Measurements from ENCODE around the gene GNA15.
"Not testable (repeated sequence)": the region's sequence is repeated elsewhere in the genome, so short reads cannot be mapped to it uniquely, and the experiment has no call there.

Gene GNA15

DNA sequence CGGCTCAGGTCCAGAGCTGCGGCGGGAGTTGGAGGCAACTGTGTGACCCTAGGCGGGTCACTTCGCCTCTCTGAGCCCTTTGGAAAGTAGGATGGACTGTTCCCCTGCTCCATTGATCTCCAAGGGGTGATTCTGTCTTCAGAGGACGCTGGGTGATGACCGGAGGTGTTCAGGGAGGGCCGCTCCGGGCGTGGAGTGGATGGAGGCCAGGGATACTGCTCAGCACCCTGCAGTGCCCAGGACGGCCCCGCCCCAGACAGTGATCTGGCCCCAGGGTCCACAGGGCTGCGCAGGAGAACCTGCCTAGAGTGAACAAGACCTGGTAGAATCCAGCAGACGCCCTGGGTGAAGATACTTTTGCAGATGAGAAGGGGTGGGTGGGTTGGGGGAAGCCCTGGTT is 56.9 kb downstream of the GNA15 start:
- DNase-seq: no peak

DNA sequence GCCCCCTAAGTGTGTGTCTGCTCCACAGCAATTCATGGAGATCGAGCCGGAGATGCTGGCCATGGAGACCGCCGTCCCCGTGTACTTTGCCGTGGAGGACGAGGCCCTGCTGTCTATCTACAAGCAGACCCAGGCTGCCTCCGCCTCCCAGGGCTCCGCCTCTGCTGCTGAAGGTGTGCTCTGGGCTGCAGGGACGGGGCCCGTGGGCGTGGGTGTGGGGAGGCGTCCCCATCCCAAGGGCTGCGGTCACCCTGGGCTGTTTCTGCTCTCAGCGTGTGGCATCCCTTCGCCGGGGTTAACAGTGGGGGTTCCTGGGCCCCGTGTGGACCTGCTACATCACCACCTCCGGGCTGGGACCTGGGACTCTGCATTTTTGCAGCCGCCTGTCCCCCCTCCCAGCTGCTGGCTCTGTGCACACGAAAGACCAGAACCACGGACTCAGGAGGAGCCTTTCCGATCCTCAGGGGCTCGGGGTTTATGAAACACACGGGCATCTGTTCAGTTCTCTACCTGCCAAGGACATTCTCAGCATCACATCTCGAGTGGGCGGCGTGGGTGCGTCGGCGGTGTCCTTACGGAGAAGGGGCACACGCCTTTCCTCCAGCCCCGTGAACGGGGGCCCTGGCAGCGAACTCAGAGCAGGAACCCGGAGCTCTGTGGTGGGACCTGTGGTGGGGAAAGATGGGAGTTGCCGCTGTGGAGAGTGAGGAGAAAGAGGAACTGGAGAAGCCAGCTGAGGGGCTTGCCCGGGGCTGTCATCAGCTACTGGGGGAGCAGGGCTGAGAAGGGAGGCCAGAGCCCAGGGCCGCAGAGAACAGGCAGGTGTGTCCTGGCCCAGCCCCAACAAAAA is 57.6 kb downstream of the GNA15 start:
- DNase-seq: no peak

DNA sequence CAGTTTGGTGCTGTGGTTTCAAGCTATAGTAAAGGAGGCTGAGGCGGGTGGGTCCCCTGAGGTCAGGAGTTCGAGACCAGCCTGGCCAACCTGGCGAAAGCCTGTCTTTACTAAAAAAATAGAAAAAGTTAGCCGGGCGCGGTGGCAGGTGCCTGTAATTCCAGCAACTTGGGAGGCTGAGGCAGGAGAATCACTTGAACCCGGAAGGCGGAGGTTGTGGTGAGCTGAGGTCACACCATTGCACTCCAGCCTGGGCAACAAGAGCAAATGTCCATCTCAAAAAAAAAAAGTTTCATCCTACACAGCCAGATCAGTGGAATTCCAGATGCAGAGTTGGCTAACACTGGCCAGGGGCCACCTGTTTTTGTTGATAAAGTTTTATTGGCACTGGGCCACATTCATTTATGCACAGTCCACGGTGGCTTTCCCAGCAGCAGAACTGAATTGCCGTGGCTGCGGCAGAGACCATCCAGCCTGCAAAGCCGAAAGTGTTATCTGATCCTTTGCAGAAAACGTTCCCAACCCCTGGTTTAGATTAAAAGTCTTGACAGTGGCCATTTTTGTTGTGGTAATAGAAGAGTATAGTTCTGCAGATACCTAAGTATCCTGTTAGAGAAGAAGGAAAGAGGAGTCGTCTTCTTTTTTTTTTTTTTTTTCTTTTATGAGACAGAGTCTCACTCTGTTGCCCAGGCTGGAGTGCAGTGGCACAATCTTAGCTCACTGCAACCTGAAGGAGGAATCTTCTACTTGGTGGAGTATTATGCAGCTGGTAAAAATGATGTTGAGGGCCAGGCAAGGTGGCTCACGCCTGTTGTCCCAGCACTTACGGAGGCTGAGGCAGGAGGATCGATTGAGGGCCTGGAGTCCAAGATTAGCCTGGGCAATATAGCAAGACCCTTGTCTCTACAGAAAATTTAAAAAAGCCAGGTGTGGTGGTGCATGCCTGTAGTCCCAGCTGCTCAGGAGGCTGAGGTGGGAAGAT is 58.6 kb downstream of the GNA15 start:
- DNase-seq: no peak

DNA sequence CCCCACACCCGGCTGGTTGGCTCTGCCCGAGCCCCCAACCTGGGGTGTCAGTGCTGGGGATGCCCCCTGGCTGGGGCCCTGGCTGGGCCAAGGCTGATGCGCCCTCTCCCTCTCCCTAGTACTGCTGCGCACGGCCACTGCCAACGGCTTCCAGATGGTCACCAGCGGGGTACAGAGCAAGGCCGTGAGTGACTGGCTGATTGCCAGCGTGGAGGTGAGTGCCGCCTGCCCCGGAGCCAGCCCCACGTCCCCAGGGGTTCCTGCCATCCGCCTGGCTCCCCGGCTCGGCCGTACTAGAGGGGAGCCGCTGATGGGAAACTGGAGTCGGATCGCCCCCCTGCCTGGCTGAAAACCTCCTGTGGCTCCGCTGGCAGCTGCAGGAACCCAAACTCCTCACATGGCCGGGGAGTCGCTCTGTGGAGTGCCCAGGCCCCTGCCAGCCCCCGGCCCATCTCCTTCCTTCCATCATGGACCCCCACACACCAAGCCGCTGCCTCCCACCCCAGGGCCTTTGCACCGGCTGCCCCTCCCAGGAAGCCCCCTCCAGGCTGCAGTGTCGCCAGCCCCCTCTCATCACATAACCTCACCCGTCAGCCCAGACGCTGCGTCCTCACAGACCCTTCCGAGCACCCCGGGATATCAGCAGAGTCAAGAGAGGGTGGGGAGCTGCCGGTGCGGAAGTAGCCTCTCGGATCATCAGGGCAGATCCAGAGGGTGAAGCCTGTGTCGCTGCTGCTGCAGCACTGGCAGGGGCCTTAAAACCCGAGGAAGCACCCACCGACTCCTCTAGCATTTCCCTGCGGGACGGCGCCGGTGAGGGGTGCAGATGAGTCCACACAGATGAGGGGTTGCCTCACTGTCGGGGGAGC is 60.5 kb downstream of the GNA15 start:
- DNase-seq: no peak

DNA sequence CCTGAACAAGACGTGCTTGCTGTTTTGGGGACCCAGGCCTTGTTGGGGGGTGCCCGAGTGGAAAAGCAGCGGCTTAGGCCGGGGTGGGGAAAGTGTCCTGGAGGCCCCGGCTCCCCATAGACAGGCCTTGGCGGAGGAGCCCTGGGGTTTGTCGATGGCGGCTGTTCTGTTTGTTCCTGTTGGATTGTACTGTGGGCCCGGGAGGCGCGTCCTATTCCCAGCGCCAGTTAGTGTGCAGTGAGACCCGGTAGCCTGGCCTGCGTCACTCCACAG is 61.0 kb downstream of the GNA15 start:
- no peak for DNase-seq

DNA sequence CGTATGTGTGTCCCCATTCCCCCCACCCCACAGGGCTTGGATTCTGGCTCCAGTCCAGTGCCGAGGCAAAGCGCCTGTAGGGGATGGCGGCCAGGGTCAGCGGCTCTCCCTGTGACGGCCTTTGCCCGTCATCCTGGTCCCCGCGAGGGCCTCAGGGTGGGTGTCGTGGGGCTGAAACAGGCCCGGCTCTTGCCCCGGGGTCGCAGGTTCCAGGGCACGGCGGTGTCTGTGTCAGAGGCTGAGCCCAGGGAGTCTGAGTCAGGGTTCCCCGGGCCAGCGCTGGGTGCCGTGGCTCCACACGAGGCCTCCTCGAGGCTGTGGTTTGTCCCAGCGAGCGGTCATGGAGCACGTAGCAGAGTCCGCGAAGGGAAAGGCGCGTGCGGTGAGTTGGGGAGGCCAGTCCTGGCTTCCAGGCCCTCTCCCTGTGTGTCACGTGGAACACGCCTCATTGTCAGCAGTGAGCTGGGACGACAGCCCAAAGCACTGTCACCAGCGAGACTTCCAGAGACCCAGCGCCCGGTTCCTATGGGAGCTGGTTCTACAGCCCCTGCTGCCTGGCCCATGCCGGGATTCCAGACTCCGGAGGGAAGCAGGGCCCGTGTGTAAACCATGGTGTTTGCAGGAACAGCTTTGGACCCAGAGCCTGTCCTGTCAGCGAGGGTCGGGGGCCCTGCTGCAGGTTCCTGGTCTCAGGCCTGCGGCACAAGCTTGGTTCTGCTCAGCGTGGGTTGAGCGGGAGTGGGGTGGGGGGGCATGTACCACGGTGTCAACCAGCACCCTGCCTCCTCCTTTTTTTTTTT is 63.3 kb downstream of the GNA15 start:
- no peak for DNase-seq

DNA sequence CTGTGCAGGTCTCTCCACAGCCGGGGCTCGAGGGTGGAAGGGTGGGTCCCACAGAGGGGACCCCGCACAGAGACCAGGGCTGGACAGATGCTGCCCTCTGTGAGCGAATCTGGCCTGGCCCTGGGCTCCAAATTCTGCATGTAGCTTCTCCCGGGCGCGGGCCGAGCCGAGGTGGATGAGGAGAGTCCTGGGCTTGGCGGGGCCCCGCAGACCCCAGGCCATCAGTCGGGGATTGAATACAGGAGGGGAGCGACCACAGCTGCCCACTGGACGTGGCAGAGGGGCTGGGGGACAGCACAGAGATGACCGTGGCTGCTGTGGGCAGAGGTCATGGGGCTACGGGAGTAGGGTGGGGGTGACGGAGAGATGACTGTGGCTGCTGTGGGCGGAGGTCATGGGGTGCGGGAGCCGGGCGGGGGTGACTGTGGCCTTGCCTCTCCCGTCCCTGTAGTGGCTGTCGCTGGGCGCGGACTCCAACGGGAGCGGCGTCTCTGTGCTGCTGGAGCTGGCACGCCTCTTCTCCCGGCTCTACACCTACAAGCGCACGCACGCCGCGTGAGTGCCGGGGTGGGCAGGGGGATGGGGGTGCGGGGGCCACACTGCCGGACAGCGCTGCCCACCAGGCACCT is 65.4 kb downstream of the GNA15 start:
- no peak for DNase-seq

DNA sequence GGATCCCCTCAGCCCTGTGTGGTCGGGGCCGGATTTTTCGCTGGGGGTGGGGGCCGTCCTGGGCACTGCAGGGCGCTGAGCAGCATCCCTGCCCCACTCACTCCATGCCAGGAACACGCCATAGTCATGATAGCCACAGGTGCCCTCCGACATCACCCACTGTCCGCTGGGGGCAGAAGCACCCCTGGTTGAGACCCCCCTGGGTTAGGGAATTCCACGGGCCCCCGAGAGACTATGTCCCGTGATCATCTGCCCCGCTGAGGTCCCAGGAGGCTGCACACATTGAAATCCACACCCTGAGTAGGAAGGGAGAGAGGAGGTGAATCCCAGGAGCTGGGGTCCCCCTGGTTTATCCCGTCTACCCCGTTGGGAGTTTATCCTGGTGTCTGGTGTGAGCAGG is 66.1 kb downstream of the GNA15 start:
- no peak for DNase-seq

DNA sequence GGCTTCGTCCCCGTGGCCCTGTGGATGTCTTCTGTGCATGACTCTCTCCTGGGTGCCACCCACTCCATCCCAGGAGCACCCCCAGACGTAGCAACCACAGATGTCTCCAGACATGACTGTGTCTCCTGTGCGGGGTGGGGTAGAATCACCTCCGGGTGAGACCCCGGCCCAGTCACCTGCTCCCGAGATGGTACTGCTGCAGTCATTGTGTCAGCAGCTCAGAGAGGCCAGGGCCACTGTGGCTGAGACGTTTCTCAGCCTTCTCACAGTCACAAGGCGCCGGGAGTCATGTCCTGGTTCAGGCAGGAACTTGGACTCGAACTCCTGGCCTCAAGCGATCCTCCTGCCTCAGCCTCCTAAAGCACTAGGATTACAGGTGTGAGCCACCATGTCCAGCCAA is 66.5 kb downstream of the GNA15 start:
- DNase-seq: no peak

DNA sequence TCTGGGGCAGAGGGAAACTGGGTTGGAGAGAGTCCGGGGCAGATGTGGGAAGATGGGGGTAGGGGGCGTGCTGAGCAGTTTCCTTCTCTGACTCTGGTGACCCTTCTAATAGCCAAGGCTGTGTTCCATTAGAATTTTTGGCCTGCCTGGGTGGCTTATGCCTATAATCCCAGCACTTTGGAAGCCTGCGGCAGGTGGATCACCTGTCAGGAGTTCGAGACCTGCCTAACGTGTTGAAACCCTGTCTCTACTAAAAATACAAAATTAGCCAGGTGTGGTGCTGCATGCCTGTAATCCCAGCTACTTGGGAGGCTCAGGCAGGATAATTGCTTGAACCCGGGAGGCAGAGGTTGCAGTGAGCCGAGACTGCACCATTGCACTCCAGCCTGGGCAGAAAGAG is 67.1 kb downstream of the GNA15 start:
- DNase-seq: not testable (repeated sequence)

DNA sequence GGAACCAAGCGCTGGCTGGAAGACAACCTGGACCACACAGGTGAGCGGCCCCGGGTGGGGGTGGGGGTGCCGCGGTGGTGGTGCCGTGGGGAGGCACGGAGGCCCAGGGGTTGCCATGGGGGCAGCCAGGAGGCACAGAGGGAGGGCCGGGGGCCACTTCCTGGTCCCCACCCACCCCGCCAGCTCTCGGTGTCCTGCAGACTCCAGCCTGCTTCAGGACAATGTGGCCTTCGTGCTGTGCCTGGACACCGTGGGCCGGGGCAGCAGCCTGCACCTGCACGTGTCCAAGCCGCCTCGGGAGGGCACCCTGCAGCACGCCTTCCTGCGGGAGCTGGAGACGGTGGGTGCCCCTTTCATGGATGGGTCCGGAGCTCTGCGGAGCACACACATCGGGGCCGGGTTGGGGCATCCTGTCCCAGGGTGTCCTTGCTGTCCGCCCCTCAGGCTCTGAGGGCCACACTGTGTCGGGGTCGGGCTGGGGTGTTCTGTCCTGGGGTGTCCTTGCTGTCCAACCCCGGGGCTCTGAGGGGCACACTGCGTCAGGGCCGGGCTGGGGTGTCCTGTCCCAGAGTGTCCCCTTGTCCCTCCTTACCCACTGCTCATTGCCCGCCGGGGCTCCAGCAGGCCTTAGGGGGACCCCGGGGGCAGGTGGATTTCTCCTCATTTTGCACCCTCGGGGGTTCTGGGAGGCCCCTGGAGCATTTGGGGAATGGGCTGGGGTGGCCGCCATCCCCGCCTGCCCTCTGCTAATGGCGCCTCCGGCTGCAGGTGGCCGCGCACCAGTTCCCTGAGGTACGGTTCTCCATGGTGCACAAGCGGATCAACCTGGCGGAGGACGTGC is 68.2 kb downstream of the GNA15 start:
- DNase-seq: no peak

DNA sequence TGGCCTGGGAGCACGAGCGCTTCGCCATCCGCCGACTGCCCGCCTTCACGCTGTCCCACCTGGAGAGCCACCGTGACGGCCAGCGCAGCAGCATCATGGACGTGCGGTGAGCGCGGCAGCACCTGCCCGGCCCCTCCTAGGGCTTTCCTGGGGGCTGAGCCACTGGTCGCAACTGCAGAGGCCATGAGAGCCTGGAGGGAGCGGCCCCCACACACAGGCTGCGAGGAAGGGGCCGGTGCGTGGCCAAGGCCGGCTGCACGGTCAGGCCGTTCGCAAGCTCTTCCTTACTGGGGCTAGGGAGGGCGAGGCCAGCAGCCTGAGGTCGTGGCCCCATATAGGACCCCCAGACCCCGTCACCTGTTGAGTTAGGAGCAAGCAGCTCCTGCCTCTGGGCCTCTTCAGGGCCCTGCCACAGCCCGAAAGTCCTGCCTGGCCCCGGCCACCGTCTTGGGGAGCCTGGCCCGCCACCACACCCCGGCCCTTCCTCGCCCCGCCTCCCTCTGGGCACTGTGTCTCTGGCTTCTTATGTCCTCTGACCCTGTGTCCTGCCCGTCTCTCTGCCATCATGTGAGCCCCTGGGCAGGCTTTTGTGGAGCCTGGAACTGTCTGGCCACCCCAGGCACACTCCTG is 68.9 kb downstream of the GNA15 start:
- DNase-seq: no peak

DNA sequence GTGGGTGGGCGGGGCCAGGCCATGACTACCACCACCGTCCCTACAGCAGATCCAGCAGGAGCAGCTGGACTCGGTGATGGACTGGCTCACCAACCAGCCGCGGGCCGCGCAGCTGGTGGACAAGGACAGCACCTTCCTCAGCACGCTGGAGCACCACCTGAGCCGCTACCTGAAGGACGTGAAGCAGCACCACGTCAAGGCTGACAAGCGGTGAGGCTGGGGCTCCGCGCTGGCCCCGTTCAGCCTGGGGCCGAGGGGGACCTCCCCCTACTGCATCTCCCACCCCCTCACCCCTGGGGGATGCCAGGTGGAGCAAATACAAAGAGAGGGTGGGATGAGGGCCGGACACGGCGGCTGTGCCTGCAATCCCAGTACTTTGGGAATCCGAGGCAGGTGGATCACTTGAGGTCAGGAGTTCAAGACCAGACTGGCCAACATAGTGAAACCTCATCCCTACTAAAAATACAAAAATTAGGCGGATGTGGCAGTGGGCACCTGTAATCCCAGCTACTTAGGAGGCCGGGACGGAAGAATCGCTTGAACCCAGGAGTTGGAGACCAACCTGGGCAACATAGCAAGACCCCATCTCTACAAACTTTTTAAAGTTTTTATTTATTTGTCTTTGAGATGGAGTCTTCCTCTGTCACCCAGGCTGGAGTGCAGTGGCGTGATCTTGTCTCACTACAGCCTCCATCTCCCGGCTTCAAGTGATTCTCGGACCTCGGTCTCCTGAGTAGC is 70.6 kb downstream of the GNA15 start:
- DNase-seq: no peak

DNA sequence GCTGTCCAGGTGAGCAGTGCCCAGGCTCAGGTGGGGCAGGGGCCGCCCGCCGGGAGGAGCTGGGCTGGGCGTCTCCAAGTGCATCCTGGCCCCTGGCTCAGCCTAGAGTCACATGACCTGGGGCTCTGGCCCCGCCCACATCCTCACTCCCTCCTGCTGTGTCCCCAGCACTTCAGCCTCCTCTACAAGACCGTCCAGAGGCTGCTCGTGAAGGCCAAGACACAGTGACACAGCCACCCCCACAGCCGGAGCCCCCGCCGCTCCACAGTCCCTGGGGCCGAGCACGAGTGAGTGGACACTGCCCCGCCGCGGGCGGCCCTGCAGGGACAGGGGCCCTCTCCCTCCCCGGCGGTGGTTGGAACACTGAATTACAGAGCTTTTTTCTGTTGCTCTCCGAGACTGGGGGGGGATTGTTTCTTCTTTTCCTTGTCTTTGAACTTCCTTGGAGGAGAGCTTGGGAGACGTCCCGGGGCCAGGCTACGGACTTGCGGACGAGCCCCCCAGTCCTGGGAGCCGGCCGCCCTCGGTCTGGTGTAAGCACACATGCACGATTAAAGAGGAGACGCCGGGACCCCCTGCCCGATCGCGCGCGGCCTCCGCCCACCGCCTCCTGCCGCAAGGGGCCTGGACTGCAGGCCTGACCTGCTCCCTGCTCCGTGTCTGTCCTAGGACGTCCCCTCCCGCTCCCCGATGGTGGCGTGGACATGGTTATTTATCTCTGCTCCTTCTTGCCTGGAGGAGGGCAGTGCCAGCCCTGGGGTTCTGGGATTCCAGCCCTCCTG is 71.8 kb downstream of the GNA15 start:
- no peak for DNase-seq

DNA sequence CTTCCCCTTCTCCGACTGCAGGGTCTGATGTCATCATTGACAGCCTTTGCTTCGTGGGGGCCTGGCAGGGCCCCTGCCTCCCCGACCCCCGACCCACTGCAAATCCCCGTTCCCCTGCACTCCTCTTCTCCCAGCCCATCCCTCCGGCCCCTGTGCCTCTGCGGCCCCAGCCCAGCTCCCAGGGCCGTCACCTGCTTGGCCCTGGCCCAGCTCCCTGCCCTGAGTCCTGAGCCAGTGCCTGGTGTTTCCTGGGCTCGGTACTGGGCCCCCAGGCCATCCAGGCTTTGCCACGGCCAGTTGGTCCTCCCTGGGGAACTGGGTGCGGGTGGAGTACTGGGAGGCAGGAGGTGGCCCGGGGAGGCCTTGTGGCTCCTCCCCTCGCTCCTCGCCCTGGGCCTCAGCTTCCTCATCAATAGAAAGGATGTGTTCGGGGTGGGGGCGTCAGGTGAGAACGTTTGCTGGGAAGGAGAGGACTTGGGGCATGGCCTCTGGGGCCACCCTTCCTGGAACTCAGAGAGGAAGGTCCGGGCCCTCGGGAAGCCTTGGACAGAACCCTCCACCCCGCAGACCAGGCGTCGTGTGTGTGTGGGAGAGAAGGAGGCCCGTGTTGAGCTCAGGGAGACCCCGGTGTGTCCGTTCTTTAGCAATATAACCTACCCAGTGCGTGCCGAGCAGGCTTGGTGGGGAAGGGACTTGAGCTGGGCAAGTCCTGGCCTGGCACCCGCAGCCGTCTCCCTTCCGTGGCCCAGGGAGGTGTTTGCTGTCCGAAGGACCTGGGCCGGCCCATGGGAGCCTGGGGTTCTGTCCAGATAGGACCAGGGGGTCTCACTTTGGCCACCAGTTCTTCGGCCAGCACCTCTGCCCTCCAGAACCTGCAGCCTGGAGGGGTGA is 72.7 kb downstream of the GNA15 start:
- no peak for DNase-seq

DNA sequence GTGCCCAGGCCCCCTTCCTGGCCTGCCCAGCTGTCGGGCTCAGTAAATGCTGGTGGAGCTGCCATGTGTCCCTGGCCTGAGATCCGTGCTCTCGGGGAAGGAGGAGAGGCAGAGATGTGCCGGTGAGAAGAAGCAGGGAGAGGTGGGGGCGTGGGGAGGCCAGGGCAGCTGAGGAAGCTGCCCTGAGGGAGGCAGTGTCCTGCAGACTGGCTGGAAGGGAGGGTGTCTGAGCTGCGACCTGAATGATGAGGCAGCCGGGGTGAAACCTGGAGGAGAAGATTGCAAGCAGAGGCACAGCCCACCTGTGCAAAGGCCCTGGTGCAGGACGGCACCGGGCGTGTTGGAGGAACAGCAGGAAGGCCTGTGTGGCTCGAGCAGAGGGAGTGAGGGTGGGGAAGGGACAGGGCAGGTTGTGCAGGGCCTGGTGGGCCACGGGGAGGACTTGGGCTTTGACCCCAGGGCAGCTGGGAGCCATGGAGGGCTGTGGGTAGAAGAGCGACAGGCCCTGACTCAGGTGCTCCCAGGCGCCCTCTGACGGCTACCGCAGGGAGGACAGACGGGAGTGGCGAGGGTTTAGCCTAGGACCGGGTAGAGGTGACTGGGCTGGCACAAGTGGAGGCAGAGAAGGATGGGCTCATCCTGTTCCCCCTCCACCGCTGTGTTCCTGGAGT is 74.6 kb downstream of the GNA15 start:
- DNase-seq: peak; percentile 62

DNA sequence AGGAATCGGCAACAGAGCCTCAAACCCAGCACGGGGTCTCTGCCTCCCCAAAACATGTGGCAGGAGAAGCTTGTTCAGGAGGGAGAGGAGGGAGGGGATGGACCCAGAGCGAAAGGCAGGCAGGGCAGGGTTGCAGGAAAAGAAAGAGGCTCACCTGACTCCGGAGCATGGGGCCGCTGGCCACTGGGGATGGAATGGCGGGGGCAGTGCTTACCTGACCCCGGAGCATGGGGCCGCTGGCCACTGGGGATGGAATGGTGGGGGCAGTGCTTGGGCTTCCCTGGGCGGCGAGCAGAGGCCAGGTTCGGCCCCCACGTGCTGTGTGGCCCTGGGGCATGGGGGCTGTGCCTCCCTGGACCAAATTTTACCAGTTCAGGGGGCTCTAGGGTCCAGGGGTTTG is 75.4 kb downstream of the GNA15 start:
- no peak for DNase-seq

All from CD4-positive, alpha-beta T cell treated with Interleukin-17A for 1 hour (primary cell).